Body of pancreas (tissue), 4 donors: ENCODE results near the gene PMF1.

Experiments used
- CTCF ChIP-seq, 7 experiments: fragments of 450-650 bp in 4 of 7; fragments of 200-600 bp in 3 of 7; sonication (generic) in 3 of 7; IDR thresholded peaks; one replicate each; pipeline ENCODE4 v1.5.1; 2016 to 2019; ENCODE audit warnings: antibody characterized with exemption in 7 of 7
- POLR2A ChIP-seq, 3 donors: fragments of 450-650 bp; IDR thresholded peaks; one replicate each; pipeline ENCODE4 v1.6.1; 2016; ENCODE audit warnings: antibody characterized with exemption in 3 of 3, mild to moderate bottlenecking in 2 of 3

GRCh38 chr1:156251527-156251926 lies 38.7 kb downstream of the PMF1 start:
- TF ChIP-seq POLR2A (IDR thresholded peaks at IDR 0.05) = no peak
- no peak for TF ChIP-seq CTCF (IDR thresholded peaks at IDR 0.05)
